NCI-H748 treated with DMSO at 0.1 percent for 48 hours (cell line): ENCODE data around the gene MORC1.

Source experiments
- DNase-seq: peaks from one replicate; lab custom pipeline; 2025; lab: John Stamatoyannopoulos, UW

MORC1 gene

DNA sequence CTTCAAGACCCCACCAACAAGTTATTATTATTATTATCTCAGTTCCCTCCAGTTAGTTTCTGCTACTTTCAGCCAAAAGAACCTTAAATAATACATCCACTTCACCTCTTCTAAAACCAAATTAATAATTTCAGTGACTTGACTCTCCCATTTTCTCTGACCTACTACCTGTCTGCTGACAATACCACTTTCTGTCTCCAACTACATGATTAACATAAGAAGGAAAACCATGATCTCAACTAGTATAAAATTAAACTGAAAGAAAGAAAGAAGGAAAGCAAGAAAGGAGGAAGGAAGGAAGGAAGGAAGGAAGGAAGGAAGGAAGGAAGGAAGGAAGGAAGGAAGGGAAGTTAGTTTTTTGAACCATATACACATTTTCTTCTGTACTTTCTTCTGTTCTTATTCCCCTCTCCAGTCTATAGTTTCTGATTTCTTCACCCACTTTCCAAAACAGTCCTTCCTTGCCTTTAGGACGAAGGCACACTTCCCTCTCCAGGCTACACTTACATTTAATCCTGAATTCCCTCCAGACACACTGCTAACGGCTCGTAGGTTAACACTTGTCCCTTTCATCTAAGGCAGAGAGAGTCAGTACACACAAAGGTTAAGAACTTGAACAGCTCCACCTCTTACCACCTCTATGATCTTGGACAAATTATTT, 84.8 kb downstream of the MORC1 start:
- DNase-seq: no peak

DNA sequence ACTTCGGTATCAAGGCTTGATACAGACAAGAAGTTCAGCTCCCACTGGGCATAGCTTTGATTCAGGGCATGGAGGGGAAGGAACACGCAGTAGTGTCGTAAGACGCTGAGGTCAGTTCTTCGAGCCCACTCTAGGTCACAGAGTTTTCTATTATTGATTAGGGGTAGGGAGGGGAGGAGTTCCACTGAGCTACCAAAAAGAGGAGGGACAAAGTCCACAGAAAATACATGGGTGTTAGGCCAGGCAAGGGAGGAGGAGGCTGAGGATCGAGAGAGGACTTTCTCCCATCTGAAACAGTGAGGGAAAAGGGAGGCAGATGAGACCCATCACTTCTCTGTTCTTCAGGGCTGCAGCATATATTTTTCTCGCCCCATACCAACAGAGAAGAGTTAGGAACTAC, 89.2 kb downstream of the MORC1 start:
- DNase-seq: no peak

GRCh38 chr3:109026821-109027220, 91.1 kb downstream of the MORC1 start:
- DNase-seq: no peak

- DNase-seq: no peak
Observed at GRCh38 chr3:109025896-109026295, 92.0 kb downstream of the MORC1 start.

- DNase-seq: peak; percentile 52
Observed at GRCh38 chr3:109023656-109024254, 94.2 kb downstream of the MORC1 start.

DNA sequence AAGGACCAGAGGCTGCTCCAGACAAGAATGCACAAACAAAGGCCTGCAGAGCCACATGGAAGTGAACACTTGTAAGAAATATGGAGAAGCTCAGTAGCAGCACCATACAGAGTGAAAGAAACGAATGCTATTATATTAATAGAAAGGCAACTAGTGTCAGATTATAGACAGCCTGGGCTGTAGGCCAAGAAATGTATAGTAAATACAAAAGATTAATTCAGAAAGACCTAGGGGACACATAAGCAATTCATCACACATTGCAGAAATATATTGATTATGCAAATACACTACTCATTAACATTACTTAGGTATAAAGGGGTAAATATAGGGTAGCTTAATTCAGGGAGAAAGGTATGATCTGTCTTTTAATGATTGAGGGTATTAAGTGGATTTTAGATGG, 94.8 kb downstream of the MORC1 start:
- DNase-seq: no peak

DNA sequence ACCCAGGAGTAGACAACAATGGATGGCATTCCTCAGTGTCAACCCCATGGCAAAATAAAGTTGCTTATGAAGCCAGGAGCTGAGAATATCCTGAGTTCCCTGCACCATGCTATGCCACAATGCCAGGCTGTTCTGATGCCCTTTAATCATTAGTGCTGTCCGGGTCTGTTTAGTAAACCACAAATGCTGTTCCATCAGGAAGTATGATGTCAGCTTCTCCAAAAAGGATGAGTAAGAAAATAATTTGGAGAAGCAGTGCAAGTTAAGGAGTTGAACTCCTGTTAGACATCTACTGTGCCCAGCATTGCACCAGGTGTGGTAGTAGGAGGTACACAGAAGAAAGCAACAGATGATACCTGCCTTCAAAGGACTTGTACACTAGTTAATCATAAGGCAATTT, 96.4 kb downstream of the MORC1 start:
- no peak for DNase-seq

DNA sequence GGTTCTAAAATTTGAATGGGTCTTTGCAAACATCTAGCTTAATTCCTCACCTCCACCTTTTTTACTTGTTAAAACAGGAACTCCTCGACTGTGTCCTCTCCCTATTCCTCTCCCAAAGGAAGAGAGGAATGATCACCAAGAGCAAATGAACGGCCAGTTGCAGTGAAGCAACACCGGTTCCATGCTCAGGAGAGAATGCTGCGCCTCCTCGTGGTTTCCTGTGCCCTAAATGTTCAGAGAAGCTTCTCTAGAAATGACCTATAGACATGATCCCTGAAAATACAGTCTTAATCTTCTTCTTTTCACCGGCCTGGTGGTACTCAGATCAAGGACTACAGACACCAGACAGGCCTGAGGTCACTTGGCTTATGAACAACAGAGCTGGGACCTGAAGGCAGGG, 99.1 kb downstream of the MORC1 start:
- DNase-seq: no peak

GRCh38 chr3:109005443-109005842, 112.5 kb downstream of the MORC1 start:
- DNase-seq: no peak

DNA sequence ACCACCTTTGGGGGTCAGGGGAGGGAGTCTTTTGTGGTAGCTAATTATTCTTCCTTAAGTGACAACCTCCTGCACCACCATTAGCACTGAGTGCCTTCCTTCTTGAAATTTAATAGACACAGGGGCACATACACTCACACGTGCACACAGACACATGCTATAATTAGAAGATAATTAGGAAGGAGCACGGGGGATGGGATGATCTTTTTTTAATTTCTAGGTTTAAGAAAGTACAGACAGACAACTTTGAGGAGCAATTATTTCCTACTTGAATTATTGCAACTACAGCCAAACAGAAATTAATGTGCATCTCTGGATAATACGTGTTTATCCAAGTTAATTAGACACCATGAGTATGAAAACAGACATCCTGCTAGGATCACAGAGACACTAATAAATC, 119.5 kb downstream of the MORC1 start:
- no peak for DNase-seq

- no peak for DNase-seq
Observed at GRCh38 chr3:108985844-108986243, 132.1 kb downstream of the MORC1 start.

- no peak for DNase-seq
Observed at GRCh38 chr3:108983051-108983450, 134.9 kb downstream of the MORC1 start.

DNA sequence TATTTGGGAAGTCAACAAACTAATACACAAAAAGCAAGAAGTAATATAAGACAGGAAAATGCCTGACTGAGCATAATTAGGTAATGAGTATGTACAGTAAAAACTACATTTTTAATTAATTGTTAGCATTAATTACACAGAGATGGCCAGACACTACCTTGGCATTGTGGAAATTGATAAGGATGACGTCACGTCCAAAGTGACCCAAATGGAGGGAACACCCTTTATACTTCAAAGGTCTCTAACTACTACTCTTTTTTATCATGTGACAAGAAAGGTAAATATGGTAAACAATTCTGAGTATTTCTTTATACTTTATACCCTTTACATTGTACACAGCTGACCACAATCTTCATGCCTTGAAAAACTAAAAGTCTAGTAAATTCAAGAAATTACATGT, 141.9 kb downstream of the MORC1 start:
- DNase-seq: no peak

DNA sequence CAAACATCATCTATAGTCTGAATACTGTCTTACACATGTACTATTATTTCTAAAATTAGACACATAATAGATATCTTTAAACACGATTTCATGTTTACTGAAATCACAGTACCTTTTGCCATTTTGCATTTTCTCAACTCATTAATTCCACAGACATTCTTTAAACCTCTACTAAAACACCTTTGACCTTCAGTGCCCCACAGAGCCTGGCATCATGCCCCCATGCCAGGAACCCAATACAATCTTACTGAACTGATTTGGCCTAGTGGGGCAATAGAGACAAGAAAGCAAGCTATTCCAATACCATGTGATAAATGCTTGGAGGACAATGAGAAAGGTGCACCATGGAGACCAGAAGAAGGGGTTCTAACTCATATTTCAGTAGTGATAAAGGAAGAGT, 144.9 kb downstream of the MORC1 start:
- no peak for DNase-seq

DNA sequence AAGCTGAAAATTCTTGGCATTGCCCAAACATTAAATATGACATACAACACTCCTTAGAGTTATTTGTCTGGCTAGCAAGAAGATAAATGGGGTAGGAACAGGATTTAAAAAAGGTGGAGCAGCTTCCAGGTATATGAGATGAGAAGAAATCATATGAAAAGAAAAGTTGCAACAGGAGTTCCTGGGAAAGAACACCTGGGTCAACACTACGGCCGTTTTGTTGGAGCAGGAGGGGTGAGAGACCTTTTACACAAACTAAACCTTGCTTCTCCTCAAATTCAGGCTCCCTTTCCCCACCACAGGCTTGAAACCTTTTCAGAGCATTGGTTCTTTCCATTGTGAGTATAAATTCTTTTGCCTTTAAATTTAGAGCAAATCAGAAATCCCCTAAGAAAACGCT, 145.5 kb downstream of the MORC1 start:
- no peak for DNase-seq

DNA sequence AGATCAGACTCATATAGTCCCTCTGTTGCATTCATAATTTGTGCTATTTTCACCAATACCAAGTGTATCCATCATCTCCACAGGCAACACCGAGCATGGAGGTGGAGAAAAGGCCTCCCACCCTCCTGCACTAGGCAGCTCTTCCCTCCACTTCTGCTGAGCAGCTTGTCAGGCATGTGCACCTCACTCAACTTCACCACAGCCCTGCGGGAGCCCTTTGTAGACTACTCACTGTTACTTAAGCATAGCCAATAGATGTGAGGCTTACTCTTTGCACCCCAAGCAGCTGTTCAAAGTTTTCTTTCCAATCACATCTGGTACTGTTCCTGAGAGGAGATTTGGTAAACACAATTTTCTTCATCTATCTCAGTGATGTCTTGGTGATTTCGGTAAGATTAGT, 147.4 kb downstream of the MORC1 start:
- DNase-seq: no peak

DNA sequence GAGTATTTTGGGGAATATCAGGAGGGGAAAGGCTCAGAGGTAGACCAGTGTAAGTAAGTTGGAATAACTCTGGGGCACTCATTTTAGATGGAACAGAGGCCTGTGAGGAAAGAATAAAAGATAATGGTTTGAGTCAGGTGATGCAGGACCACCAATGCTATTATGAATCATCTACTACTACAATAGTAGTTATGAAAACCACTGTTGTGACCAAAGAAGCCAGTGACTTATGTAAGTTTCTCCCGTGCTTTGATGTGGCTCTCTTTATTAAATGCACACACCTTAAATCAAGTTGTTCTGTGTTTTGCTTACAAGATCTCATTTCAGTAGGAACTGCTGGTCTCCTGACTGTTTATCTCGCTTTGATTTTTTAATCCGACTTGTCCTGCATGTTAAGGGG, 151.2 kb downstream of the MORC1 start:
- no peak for DNase-seq

DNA sequence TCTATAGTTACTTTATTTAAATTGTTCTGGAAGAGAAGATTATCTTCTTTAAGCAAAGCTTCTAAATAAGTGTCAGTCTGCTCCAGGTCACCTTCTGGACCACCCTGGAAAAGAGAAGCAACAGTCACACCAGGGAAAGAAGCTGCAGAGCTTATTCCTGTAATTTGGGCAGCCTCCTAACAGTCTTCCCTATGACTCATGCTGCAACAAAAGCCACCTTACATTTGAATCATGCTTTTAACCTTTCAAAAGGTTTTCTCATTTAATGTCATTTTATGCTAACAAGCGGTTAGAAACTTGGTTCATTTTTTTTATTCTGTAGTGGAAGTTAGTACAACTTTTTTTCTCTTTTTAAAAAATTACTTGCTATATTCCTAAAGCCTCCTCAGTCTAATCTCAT, 158.9 kb downstream of the MORC1 start:
- no peak for DNase-seq

DNA sequence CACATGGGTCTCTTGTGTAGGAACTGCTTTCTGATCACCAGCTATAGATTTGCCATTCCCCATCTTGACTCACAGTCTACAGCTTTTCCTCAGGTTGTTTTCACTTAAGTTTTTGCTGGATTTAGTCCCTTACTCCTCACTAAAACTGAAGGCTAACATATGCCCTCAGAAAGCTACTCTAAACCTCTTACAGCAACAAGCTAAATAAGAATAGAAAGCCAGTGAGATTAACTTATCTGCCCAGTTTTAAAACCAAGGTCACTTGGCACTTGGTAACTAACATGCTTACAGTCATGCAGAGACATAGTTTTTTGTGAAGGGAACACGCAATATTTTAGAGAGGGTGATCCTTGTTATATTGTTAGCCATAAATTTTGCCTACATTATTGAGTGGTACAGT, 164.2 kb downstream of the MORC1 start, which contains the start of gene GUCA1C:
GUCA1C (minus strand) TSS at position 180 of the 400 bp plus-strand sequence; CDS start at position 63, 117 bp downstream.
- DNase-seq: no peak

GRCh38 chr3:108953210-108953609, 164.7 kb downstream of the MORC1 start:
- no peak for DNase-seq

GRCh38 chr3:108951820-108952501, 166.0 kb downstream of the MORC1 start:
- no peak for DNase-seq

GRCh38 chr3:108947855-108948254, 170.1 kb downstream of the MORC1 start:
- no peak for DNase-seq
